HL-60/S4 (cell line): ENCODE measurements around the gene GBX2.

Experiments used
- in situ Hi-C: fragments of 300-500 bp; cut with MboI; formaldehyde crosslinking; loops from 2 replicates; pipeline ENCODE4 v1.14.3; 2022; ENCODE audit warnings: low sequenced_read_pairs

The GBX2 gene

DNA sequence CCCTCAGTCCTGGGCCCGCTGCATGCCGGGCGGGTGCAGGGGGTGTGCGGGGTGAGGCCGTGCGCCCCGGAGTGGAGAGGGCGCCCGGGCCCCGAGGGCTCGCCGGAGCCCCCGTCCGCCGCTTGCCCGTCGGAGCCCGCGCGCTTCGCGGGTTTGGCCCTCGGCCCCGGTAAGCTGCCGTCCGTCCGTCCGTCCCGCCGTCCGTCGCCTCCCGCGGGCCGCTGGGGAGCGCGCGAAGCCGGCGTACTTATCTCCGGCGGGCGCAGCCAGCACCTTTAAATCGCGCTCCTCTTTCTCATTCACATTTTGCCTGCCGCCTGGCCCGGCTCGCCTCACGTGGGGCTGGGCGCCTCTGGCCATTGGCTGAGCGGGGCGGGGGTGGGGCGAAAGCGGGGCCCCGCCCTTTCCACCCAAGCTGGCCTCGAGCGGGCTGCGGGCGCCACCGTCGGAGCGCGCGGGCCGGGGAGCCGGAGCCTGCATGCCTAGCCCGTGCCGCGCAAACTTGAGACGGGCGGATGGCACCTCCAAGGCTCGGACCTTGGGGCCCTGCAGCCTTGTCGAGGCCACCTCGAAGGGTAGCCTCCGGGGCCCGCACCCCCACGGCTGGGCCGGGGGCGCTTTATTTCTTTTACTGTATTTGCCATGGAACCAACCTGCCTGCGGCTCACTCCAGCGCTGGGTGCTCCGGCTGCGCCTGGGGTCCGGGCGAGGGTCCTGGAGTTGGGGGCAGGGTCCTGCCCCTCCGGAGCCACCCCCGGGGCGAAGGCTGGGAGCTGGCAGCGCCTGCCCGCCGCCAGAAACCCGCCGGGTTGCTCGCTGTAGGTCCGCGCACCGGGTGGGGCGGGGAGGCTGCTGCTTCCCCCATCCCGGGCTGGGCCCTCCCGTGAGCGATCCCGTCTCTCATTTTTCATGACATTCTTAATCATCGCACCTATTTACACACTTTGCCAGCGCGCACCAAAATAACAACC, at the start of gene GBX2:
TSS of gene GBX2 (minus strand) at position 277 of the 971 bp plus-strand sequence. CDS start 415 bp downstream, outside the sequence.
- in situ Hi-C loops, result no loop called here

- in situ Hi-C loops, result no loop called here
Observed at GRCh38 chr2:236217926-236218325, 49.7 kb upstream of the GBX2 start.

- in situ Hi-C loops, result no loop called here
Observed at GRCh38 chr2:236216711-236217110, 48.5 kb upstream of the GBX2 start.

DNA sequence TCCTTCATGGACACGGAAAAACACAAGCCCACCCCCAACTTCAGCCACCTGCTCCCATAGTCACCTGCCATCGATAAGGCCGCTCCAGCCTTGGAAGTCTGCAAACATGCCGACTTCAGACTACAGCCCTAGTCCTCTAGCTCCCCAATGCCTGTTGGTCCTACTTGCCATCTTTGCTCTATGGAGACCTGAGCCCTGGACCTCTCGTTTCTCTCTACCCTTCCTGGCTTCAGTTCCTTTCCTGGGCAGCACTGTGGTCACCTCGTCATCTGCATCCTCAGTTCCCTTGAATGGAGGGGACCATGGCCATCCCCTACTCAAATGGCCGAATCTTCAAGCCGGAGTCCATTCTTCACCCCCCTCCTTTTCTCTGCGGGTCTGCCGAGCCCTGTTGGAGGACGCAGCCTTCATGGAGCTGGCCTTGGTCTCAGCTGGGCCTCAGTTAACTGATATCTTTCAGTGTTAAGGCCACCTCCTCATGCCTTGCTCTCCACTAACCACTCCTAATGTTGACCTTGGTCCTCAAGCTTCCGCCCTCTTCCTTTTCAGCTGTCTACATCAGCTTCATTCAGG, 47.7 kb upstream of the GBX2 start:
- in situ Hi-C loops, result no loop called here

DNA sequence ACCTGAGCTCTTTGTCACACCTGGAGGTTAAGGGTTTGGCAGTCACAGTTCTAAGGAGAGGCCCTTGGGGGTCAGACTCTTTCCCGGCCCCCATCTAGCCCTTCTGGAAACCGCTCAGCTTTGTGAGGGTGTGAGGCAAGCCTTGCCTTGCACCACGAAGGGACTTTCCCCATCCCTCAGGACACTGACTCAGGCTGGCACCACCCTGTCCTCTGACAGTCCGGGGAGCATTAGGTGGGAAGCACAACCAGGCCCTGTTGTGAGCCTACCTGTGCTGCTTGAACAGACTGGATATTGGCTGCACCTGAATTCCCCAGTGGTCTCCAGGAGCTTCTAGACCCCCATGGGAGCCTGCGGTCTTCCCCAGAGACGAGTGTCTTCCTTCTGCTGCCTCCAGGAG, 47.0 kb upstream of the GBX2 start:
- in situ Hi-C loops, result no loop called here

DNA sequence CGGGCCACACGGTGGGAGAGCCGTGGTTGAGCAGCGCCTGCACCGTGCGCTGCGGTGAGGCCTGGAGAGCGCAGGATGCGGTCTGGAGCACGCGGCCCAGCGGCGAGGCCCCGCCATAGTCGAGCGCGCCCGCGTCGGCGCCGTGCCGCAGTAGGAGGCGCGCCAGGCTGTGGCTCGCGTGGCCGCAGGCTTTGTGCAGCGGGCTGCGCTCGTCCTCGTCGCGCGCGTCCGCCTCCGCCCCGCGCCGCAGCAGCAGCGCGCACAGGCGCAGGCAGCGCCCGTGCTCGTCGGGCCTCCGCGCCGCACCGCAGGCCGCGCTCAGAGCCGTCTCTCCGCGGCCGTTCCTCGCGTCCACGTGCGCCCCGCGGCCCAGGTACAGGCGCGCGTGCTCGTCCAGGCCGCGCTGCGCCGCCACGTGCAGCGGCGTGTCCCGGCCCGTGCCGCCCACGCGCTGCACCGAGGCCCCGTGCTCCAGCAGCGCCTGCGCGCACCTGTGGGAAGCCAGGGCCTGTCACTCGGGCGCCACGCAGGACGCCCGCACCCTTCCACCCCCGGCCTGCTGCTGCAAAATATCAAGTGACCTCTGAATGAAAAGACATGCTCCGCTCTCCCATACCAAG, 46.3 kb upstream of the GBX2 start:
- in situ Hi-C loops, result no loop called here

GRCh38 chr2:236211296-236211695, 43.1 kb upstream of the GBX2 start:
- in situ Hi-C loops, result no loop called here

GRCh38 chr2:236210536-236210935, 42.4 kb upstream of the GBX2 start:
- in situ Hi-C loops, result no loop called here

DNA sequence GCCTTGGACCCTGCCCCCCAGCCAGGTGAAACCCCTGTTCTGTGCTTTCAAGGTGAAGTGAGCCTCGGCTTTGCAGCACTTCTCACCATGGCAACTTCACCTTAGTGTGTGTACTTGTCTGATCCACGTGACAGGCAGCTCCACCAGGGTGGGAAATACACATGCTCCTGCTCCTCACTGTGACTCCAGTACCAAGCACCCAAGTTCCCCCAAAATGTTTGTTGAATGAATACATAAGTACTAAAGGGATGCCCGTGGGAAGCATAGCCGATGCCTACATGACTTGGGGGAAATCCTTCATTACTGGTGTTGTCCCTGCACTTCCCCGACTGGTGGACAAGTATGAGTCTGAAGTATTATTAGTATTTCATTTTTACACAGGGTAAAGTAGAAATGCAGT, 41.8 kb upstream of the GBX2 start:
- in situ Hi-C loops, result no loop called here

DNA sequence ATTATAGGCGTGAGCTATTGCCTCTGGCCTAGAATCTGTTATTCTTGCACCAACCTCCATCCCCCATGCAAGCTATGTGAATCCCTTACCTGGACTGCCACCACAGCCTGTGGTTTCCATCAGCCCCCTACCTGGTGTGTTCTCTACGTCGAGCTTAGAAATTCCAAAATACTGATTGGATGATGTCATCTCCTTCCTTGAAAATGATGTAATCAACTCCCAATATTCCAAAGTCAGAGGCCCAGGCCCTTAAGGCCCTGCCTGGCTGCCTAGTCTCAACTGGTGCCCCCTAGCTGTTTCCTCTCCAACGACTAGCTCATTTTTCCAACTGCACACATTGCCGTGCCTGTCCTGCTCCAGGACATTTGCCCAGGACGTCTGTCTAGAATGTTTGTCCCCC, 41.3 kb upstream of the GBX2 start:
- in situ Hi-C loops, result no loop called here

DNA sequence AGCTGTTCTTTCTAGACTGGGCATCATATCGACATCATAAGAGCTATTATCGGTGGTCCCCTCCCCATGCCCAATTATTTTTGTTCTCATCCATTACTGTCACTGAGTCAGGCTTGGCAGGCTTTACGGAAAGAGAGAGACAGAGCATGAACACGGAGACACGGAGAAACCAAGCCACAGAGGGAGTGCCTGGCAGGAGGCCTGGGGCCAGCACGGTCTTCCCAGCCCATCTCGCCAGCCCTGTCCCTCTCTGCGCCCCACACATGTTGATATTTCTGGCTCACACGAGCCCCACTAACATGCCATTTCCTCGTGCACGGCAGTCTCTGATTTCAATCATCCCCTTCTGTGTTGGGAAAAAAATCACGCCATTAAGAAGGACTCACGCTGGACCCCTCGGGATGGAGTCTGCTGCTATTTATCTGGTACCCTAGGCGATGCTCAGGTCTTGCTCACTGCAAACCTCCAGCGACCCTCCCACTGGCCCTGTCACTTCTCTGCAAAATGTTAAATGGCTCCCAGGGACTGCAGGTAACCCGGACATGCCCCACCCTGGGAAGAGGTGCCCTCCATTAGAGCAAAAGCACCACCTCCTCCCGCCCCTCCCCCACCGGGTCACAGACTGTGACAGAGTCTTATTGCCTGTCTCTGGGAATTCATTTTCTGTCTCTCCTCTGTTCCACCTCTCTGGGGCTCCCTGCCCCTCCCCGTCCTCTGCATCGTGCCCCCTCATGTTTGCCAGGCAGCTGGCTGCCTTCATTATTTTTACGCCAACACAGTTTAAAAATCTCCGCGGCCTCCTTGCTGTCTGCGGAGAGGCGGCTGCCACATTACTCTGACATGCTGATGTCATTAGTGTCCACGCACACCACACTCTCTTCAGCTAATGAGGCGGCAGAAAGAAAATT, 40.1 kb upstream of the GBX2 start:
- in situ Hi-C loops, result no loop called here

- in situ Hi-C loops, result no loop called here
Observed at GRCh38 chr2:236207472-236207871, 39.3 kb upstream of the GBX2 start.

DNA sequence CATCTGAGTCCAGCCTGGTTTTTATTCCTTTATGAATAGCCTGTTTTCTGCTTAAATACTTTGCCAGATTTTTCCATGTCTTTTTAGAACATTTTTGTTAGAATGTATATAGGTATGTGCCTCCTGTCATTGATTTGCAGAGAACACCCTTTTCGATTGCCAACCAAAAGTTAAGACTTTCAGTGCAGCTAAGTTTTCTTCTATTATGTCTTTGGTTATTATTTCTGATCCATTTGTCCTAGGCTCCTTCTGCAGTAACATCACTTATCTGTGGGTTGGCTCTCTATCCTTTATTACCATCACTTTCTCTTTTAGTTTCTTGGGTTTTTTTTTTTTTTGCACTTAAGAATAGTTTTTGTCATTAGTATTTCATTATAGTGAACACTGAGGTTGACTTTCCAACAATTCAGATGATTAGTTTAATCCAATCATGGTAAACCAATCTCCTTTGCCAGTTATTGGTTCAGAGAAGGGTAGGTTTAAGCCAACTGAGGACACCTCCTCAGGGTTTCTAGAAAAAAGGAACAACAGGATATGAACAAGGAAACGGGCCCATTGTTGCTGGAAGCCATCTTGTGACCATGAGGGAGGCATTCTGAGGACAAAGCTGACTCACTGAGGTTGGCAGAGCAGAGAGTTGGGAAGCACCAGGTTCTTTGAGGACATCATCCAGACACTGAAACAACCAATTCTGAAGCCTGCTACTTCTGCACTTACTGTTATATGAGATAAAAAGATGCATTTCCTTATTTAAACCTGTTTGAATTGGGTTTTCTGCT, 37.9 kb upstream of the GBX2 start:
- in situ Hi-C loops, result no loop called here

GRCh38 chr2:236204953-236205352, 36.8 kb upstream of the GBX2 start:
- in situ Hi-C loops, result no loop called here

DNA sequence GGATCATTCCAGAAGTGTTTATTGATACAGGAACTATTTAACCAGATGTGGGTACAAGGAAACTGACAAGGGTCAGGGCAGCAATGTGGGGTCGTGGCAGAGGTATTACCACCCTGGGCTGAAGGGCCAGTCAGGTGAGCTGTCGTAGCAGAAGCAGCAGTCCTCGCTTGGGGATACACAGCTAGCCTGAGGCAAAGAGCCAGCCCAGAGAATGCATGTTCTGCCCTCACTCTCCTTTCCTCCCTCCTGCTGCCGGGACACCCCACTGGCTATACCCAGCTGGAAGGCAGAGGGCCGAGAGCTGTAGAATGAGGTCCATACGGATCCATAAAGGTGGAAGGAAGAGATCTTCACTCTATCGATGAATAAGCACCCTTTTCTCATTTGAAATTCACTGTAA, 32.2 kb upstream of the GBX2 start:
- in situ Hi-C loops, result no loop called here

DNA sequence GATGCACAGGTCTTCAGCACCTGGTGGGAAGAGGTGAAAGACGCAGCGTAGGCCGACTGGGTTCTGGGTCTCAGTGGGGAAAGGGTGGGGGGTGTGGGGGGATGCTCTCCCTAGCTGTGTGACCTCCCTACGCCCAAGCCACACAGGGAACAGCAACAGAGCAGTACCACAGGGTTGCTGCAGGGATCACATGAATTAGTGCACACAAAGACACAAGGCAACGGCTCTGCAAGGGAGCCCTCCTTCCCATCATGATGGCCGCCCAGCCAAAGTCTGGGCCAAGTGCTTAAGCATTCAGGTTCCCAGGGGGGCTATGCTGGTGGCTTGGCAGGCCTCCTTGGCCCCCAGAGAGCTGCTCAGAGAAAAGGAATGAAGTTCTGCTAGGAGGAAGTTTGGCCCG, 28.2 kb upstream of the GBX2 start:
- in situ Hi-C loops, result no loop called here

DNA sequence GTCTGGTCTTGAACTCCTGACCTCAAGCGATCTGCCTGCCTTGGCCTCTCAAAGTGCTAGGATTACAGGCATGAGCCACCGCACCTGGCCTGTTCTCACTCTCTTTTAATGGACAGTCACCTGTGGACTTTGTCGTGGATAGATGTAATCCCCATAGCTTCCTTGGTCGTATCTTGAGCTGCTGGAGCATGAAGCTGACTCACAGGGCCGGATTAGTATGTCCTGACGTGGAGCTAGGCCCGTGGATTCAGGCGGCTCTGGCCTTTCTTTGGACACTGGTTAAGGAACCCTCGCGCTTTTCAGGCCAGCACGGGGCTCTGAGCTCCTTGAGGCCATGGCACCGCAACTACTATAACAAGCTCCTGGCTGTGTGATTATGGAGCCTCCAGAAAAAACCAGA, 27.5 kb upstream of the GBX2 start:
- in situ Hi-C loops, result no loop called here

- in situ Hi-C loops, result no loop called here
Observed at GRCh38 chr2:236194786-236195185, 26.6 kb upstream of the GBX2 start.

DNA sequence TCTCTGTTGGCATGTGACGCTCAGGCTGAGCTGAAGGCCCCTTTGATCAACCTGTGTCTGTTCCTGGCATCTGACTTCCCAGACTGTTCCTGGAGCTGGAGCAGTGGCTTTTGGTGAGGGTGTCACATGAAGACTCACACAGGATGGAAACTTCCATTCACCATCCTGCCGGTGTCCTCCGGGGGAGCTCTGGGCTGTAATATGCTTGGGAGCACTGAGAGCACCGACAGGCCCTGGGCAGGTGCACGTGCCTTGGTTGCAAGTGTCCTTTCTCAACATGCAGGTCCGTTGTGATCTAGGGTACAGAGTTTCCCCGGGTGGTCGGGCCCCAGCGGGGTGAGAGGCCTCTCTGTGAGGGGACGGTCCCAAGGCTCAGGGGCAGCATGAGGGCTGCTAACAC, 24.8 kb upstream of the GBX2 start:
- in situ Hi-C loops, result no loop called here

DNA sequence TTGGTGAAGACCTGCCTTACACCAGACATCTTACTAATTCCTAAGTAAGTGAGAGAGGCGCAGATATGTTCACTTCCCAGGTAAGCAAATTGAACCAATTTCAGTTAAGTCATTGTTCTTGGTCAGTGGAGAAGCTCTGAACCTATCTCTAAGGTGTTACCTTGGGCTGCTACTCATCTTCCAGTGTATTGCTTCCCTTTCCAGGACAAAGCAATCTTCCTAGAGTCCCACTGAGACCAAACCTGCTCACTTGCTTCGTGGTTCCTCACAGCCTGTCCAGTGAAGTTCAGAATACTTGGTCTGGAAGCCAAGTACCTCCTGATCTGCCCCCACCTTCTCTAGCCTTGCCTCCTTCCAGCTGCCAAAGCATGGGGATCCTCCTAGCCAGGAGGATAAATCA, 22.5 kb upstream of the GBX2 start:
- in situ Hi-C loops, result no loop called here
